ENCODE measurements around the gene CYP2E1.
"Not testable (repeated sequence)": the region's sequence is repeated elsewhere in the genome, so short reads cannot be mapped to it uniquely, and the experiment has no call there.

DNA sequence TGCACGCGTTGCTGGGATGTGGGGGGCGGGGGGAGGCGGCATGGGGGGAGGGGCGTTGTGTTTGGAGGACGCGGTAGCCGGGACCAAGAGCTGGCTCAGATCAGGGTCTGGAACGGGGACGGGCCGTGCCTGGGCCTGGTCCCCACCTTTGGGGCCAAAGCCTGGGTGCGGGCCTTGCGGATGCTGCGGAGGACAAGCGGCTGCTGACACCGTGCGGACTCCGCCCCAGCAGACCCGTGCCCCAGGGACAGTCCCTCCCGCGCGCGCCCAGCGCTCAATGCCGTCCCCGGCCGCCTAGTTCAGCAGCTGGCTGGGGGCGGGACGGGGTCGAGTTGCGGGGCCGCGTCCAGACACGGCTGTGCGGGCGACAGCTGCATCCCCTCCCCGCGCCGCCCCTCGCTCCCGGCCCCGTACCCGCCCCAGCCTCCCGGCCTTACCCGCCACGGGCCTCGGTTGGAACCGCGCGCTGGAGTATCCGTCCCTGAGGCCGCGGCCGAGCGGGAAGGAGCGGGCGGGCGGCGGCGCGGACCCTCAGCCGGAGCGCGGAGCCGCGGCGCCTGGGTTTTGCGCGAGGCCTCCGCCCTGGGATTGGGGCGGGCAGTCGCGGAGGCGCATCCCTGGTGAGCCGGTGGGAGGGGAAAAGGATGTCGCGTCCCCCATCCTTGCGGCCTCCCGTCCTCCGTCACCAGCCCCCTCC lies 41.8 kb downstream of the CYP2E1 start:
- TF ChIP-seq, protein P1, sequence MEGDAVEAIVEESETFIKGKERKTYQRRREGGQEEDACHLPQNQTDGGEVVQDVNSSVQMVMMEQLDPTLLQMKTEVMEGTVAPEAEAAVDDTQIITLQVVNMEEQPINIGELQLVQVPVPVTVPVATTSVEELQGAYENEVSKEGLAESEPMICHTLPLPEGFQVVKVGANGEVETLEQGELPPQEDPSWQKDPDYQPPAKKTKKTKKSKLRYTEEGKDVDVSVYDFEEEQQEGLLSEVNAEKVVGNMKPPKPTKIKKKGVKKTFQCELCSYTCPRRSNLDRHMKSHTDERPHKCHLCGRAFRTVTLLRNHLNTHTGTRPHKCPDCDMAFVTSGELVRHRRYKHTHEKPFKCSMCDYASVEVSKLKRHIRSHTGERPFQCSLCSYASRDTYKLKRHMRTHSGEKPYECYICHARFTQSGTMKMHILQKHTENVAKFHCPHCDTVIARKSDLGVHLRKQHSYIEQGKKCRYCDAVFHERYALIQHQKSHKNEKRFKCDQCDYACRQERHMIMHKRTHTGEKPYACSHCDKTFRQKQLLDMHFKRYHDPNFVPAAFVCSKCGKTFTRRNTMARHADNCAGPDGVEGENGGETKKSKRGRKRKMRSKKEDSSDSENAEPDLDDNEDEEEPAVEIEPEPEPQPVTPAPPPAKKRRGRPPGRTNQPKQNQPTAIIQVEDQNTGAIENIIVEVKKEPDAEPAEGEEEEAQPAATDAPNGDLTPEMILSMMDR (IDR thresholded peaks at IDR 0.05): not testable (repeated sequence)
- not testable (repeated sequence) for TF ChIP-seq POLR2A (IDR thresholded peaks at IDR 0.05)
